GM12891 (cell line): ENCODE measurements around the gene FRMPD4.
"Not testable (repeated sequence)": the region's sequence is repeated elsewhere in the genome, so short reads cannot be mapped to it uniquely, and the experiment has no call there.

ENCODE experiments used
- DNase-seq: peaks from one replicate; pipeline ENCODE4 v3.0.0; 2011; ENCODE audit warnings: low spot score; ENCODE audit not compliant: insufficient read length
- FAIRE-seq: peaks from 2 replicates; lab custom pipeline; 2011; peaks lifted over from hg19 to GRCh38; lab: Jason Lieb, UNC
- PAX5 ChIP-seq: IDR thresholded peaks from 2 replicates; pipeline ENCODE4 v1.6.1; 2011; ENCODE audit warnings: low read length, moderate library complexity, mild to moderate bottlenecking; ENCODE audit not compliant: insufficient read depth, severe bottlenecking
- POLR2A ChIP-seq: IDR thresholded peaks from 2 replicates; pipeline ENCODE4 v1.6.1; 2011; ENCODE audit warnings: low read depth, low read length, control low read depth
- POLR2AphosphoS5 ChIP-seq: IDR thresholded peaks from 2 replicates; pipeline ENCODE4 v1.6.1; 2011; ENCODE audit warnings: low read depth, low read length, control low read depth
- POU2F2 ChIP-seq: IDR thresholded peaks from 2 replicates; pipeline ENCODE4 v1.6.1; 2011; ENCODE audit warnings: low read depth, mild to moderate bottlenecking, control low read depth, low read length, moderate library complexity
- SPI1 ChIP-seq: IDR thresholded peaks from 2 replicates; pipeline ENCODE4 v1.6.1; 2011; ENCODE audit warnings: low read depth, low read length, control low read depth
- TAF1 ChIP-seq: IDR thresholded peaks from 2 replicates; pipeline ENCODE4 v1.6.1; 2011; ENCODE audit warnings: low read depth, low read length, control low read depth

Gene FRMPD4

GRCh38 chrX:12497832-12498591, 359.7 kb downstream of the FRMPD4 start:
- no peak for FAIRE-seq
- TF ChIP-seq SPI1 (no peak), POLR2A (no peak), POLR2AphosphoS5 (no peak), TAF1 (no peak), PAX5 (no peak), POU2F2 (no peak)
- peak; percentile 2 for DNase-seq

GRCh38 chrX:12505127-12505526, 366.9 kb downstream of the FRMPD4 start:
- FAIRE-seq (no peak), DNase-seq (no peak)
- TF ChIP-seq TAF1: no peak
- TF ChIP-seq PAX5: no peak
- no peak for TF ChIP-seq POU2F2
- no peak for TF ChIP-seq POLR2AphosphoS5
- no peak for TF ChIP-seq POLR2A
- TF ChIP-seq SPI1: no peak

GRCh38 chrX:12515384-12515783, 377.1 kb downstream of the FRMPD4 start:
- not testable (repeated sequence) for FAIRE-seq, DNase-seq
- peak; percentile 76 for TF ChIP-seq SPI1

GRCh38 chrX:12526306-12526705, 388.0 kb downstream of the FRMPD4 start:
- DNase-seq (no peak), FAIRE-seq (no peak)
- no peak for TF ChIP-seq POLR2A
- TF ChIP-seq TAF1: no peak
- TF ChIP-seq POU2F2: no peak
- TF ChIP-seq POLR2AphosphoS5: no peak
- TF ChIP-seq SPI1: no peak
- TF ChIP-seq PAX5: no peak

- not testable (repeated sequence) for DNase-seq, FAIRE-seq
Observed at GRCh38 chrX:12538096-12538495, 399.8 kb downstream of the FRMPD4 start.

- not testable (repeated sequence) for DNase-seq, FAIRE-seq
Observed at GRCh38 chrX:12542251-12542650, 404.0 kb downstream of the FRMPD4 start.

DNA sequence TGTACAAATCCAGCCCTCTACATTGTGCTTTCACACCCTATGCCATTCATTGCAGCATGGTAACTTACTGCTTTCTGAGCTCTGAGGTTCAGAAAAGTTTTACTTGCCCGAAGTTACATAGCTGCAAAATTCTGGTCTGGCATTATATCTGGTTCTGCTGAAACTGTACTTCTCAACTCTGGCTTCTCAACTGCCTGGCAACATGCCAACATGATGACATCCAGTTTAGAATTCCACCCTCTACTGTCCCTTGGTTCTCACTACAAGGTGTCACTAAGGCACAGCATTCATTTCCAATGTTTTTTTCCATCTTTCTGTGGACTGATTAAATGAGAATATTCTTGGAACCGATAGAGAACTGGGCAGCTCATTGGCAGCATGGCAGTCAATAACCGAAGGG, 410.1 kb downstream of the FRMPD4 start:
- DNase-seq (no peak), FAIRE-seq (no peak)
- TF ChIP-seq POLR2A (no peak), POLR2AphosphoS5 (no peak), TAF1 (no peak), SPI1 (no peak), POU2F2 (no peak)

DNA sequence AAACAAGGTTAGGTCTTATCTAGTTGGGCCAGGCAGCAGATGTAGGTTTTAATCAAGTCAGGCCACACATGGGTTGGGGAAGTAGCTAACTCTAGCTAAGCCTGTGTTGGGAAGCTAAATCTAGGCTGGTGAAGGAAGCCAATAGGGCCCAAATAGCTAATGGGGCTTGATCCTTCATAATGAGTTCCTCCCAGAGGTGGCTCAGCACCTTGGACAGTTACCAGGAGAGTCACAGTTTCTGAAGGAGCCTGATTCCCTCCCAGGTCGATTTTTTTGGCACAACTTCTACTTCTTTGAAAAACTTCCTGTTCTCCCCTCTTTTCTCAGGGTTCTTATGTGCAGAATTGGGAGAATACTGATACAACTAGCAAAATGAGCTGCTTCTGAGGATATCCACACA, 410.5 kb downstream of the FRMPD4 start:
- DNase-seq (no peak), FAIRE-seq (no peak)
- TF ChIP-seq SPI1 (no peak), PAX5 (no peak), POU2F2 (no peak)

- no peak for TF ChIP-seq PAX5
- TF ChIP-seq SPI1: no peak
- TF ChIP-seq POLR2AphosphoS5: no peak
- no peak for TF ChIP-seq POU2F2
- no peak for TF ChIP-seq POLR2A
- TF ChIP-seq TAF1: no peak
- DNase-seq (no peak), FAIRE-seq (no peak)
Observed at GRCh38 chrX:12554206-12554605, 415.9 kb downstream of the FRMPD4 start.

GRCh38 chrX:12563121-12563520, 424.8 kb downstream of the FRMPD4 start:
- no peak for FAIRE-seq
- no peak for DNase-seq
- TF ChIP-seq POU2F2: no peak
- no peak for TF ChIP-seq PAX5
- TF ChIP-seq POLR2AphosphoS5: no peak
- TF ChIP-seq SPI1: no peak
- TF ChIP-seq POLR2A: no peak
- TF ChIP-seq TAF1: no peak

- FAIRE-seq: no peak
Observed at GRCh38 chrX:12564221-12564620, 425.9 kb downstream of the FRMPD4 start.

More at GRCh38 chrX:12564221-12564620, 425.9 kb downstream of the FRMPD4 start:
- TF ChIP-seq POLR2A (no peak), POLR2AphosphoS5 (no peak), TAF1 (no peak), SPI1 (no peak), POU2F2 (no peak), PAX5 (no peak)
- no peak for DNase-seq
